Smooth muscle cell (in vitro differentiated cells): ENCODE data around the gene MLLT1. TPM values are rescaled to one million over a fixed set of nuclear protein-coding genes. Genes with fewer than 3 reads are reported as not detected.

ENCODE experiments used
- DNase-seq: peaks from one replicate; lab custom pipeline; 2025; ENCODE audit not compliant: unreplicated experiment; lab: John Stamatoyannopoulos, UW
- H2AFZ ChIP-seq: fragments of 200-600 bp; sonication (generic); 2 replicates; pipeline ENCODE4 v1.6.0; 2016; ENCODE audit warnings: antibody characterized with exemption, low read depth, mild to moderate bottlenecking
- H3F3A ChIP-seq: fragments of 200-600 bp; sonication (generic); 2 replicates; pipeline ENCODE4 v1.6.0; 2017; ENCODE audit warnings: antibody characterized with exemption, low read depth
- H3K27ac ChIP-seq: fragments of 200-600 bp; sonication (generic); 2 replicates; pipeline ENCODE4 v1.5.1; 2016; ENCODE audit warnings: low read depth, mild to moderate bottlenecking
- H3K27me3 ChIP-seq: fragments of 200-600 bp; sonication (generic); 2 replicates; pipeline ENCODE4 v1.6.1; 2016; ENCODE audit warnings: low read depth, mild to moderate bottlenecking
- H3K36me3 ChIP-seq: fragments of 200-600 bp; sonication (generic); 2 replicates; pipeline ENCODE4 v1.5.1; 2016; ENCODE audit warnings: low read depth
- H3K4me1 ChIP-seq: fragments of 200-600 bp; sonication (generic); 2 replicates; pipeline ENCODE4 v1.5.1; 2016; ENCODE audit warnings: low read depth
- H3K4me2 ChIP-seq: fragments of 200-600 bp; sonication (generic); 2 replicates; pipeline ENCODE4 v1.6.0; 2016; ENCODE audit warnings: mild to moderate bottlenecking
- H3K4me3 ChIP-seq: fragments of 200-600 bp; sonication (generic); 2 replicates; pipeline ENCODE4 v1.5.1; 2016; ENCODE audit warnings: mild to moderate bottlenecking
- H3K79me2 ChIP-seq: fragments of 200-600 bp; sonication (generic); 2 replicates; pipeline ENCODE4 v1.6.0; 2016; ENCODE audit warnings: low read depth, mild to moderate bottlenecking
- H3K9ac ChIP-seq: fragments of 200-600 bp; sonication (generic); 2 replicates; pipeline ENCODE4 v1.6.0; 2016; ENCODE audit warnings: low read depth
- H3K9me3 ChIP-seq: fragments of 200-600 bp; sonication (generic); replicated peaks from 2 replicates; pipeline ENCODE4 v1.5.1; 2016; ENCODE audit warnings: low read depth
- H4K20me1 ChIP-seq: fragments of 200-600 bp; sonication (generic); 2 replicates; pipeline ENCODE4 v1.6.0; 2016; ENCODE audit warnings: low read depth
- WGBS: methylation state at CpG from one replicate; pipeline ENCODE4 v1.1.7; 2016; ENCODE audit warnings: low lambda C conversion rate; 5-methylcytosine and 5-hydroxymethylcytosine counted together
- polyA plus RNA-seq: library from polyadenylated mRNA; unstranded; fragments of >200 nt; fragmentation: Nextera tagmentation; extraction: Ambion mirVana; gene quantifications from 2 replicates; pipeline ENCODE4 v1.2.1, GENCODE V29; 2016
- total RNA-seq: library from RNA; depleted of rRNA; stranded (reverse); fragments of >200 nt; gene quantifications from 2 replicates; pipeline ENCODE4 v1.2.3, GENCODE V29; 2014
- TF ChIP-seq, protein P1 (sequence below): fragments of 200-600 bp; sonication (generic); IDR thresholded peaks from 2 replicates; pipeline ENCODE4 v1.5.1; 2017; ENCODE audit warnings: borderline replicate concordance, mild to moderate bottlenecking, antibody characterized with exemption; ENCODE audit not compliant: insufficient read depth, poor library complexity, severe bottlenecking

MLLT1 gene
- total and polyA plus RNA-seq, 2 experiments from 2014 or later: 18.8 to 27.3 TPM

DNA sequence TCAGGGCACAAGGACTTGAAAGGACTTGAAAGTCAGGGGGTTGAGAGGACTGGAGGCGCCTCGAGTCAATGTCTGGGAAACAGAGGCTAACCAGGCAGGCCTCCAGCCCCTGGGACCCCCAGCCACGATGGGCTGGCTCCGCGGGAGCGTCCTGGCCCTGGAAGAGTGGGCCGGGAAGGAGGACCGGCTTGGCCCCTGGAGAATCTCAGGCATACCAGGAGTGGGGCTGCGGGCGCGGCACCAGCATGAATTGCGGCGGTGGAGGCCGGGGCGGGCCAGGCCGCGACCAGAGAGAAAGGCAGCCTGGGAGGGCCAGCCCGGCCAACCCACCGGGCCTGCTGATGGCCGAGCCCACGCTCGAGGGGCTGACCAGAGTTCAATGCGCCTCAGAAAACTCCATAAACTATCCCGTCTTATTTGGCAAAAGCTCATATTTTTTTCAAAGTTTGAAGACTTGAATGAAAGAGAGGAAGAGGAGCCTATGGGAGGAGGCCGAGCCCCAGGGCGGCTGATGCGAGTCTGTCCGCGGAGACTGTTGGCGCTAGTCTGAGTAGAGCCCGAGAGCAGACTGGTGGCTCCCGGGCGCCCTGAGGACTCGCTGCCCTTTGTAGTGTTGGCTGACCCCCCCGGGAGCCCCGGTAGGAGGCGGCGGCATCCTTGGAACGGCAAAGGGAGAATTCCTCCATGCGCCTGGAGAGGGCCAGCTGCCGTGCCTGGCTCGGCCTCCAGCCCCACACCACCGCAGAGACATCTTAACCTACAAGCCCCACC is 68.0 kb downstream of the MLLT1 start:
- Histone ChIP-seq H2AFZ (no peak overlapping the region), H3K27ac (no peak overlapping the region), H3K4me2 (no peak overlapping the region), H4K20me1 (no peaks in the 10 kb centered on the region), H3K4me3 (no peak overlapping the region), H3K9ac (no peak overlapping the region), H3K27me3 (no peaks in the 10 kb centered on the region), H3K79me2 (no peaks in the 10 kb centered on the region), H3K9me3 (no peaks in the 10 kb centered on the region), H3K36me3 (no peaks in the 10 kb centered on the region), H3K4me1 (no peaks in the 10 kb centered on the region), H3F3A (no peaks in the 10 kb centered on the region)
- 97% methylated on average over 33 of the region's 43 CpGs for WGBS
- no peak for DNase-seq
- TF ChIP-seq, protein P1, sequence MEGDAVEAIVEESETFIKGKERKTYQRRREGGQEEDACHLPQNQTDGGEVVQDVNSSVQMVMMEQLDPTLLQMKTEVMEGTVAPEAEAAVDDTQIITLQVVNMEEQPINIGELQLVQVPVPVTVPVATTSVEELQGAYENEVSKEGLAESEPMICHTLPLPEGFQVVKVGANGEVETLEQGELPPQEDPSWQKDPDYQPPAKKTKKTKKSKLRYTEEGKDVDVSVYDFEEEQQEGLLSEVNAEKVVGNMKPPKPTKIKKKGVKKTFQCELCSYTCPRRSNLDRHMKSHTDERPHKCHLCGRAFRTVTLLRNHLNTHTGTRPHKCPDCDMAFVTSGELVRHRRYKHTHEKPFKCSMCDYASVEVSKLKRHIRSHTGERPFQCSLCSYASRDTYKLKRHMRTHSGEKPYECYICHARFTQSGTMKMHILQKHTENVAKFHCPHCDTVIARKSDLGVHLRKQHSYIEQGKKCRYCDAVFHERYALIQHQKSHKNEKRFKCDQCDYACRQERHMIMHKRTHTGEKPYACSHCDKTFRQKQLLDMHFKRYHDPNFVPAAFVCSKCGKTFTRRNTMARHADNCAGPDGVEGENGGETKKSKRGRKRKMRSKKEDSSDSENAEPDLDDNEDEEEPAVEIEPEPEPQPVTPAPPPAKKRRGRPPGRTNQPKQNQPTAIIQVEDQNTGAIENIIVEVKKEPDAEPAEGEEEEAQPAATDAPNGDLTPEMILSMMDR: no peak

DNA sequence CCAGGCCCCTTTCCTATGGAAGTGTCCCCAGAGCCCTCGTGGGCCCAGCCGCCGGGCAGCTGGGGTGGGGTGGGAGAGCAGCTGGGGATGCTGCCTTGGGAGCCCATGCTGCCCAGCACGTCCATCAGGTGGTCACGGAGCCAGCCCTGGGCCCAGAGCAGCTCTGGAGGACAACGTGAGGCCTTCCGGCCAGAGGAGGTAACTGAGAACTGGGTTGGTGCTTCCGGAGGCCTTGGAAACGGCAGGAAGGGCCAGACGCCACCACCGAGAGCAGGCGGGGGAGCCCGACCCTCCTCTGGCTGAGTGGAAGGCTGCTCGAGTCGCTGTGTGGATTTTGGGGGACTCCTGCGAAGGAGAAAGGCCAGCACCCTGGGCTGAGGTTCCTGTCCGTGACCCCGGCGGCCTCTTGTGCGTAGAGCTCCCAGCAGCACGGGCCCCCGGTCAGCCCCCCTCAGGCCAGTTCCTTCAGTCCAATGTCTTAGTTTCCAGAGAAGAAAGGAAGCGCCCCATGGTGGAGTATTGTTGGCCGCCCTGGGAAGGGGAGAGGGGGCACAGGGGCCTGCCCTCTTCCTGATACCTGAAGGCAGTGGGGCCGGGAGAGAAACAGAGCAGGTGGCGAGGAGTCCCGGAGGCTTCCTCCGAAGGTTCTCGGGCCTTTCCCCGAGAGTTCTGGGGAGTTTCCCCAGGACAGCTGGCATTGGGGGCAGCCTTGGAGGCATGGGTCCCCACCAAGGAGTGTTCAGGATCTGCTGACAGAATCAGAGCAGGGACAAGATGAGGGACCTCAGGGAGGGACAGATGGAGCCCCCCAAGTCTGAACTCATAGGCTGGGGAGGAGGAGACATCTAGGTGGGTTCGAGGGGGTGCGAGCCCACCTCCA is 68.8 kb downstream of the MLLT1 start:
- H3K27ac ChIP-seq: no peak overlapping the region
- no peak overlapping the region for H3K9ac ChIP-seq
- H3K4me3 ChIP-seq: no peak overlapping the region
- no peaks in the 10 kb centered on the region for H3K79me2 ChIP-seq
- H3K36me3 ChIP-seq: no peaks in the 10 kb centered on the region
- no peaks in the 10 kb centered on the region for H4K20me1 ChIP-seq
- no peaks in the 10 kb centered on the region for H3K4me1 ChIP-seq
- no peaks in the 10 kb centered on the region for H3F3A ChIP-seq
- TF ChIP-seq, protein P1: no peak
- no peaks in the 10 kb centered on the region for H3K27me3 ChIP-seq
- no peak overlapping the region for H2AFZ ChIP-seq
- WGBS: 97% methylated on average over 32 of the region's 32 CpGs
- H3K4me2 ChIP-seq: no peak overlapping the region
- no peak for DNase-seq
- no peaks in the 10 kb centered on the region for H3K9me3 ChIP-seq

DNA sequence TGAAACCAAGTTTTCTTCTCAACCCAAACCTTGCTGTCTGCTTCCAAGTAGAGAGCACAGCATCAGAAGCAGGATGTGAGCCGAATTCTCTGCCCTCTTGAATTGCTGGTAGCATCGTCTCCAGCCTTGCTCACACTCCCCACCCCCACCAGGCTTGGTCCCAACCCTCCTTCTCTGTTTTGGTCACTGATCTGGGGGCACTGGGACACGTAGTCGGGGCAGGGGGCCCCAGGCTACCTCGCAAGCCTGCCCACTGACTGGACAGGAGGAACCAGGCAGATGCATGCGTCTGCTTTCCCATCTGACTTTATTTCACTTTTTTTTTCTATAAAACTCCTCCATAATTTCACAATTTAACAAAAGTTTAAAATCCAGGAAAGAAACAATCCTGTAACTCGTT is 69.7 kb downstream of the MLLT1 start:
- TF ChIP-seq, protein P1: no peak
- Histone ChIP-seq H3K36me3 (no peaks in the 10 kb centered on the region), H3K4me3 (no peak overlapping the region), H3F3A (no peaks in the 10 kb centered on the region), H3K9ac (no peak overlapping the region), H4K20me1 (no peaks in the 10 kb centered on the region), H3K4me2 (no peak overlapping the region), H3K9me3 (no peaks in the 10 kb centered on the region), H2AFZ (no peak overlapping the region), H3K4me1 (no peaks in the 10 kb centered on the region), H3K79me2 (no peaks in the 10 kb centered on the region), H3K27me3 (no peaks in the 10 kb centered on the region), H3K27ac (no peak overlapping the region)
- WGBS: 95% methylated on average over 7 of the region's 7 CpGs
- DNase-seq: no peak
